ENCODE results near the gene NIM1K.

The NIM1K gene

DNA sequence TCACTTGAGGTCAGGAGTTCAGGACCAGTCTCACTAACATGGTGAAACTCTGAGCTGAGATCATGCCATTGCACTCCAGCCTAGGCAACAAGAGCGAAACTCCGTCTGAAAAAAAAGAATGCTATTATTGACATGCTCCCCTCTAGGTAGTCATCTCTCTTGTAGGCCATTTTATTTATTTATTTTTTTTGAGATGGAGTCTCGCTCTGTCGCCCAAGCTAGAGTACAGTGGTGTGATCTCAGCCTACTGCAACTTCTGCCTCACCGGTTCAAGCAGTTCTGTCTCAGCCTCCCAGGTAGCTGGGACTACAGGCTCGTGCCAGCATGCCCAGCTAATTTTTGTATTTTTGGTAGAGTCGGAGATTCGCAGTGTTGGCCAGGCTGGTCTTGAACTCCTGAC lies 20.6 kb upstream of the NIM1K start:
- H3K27me3 ChIP-seq (ENCODE audit: control insufficient read depth in 3 of 3, insufficient read depth in 3 of 3, low read depth in 1 of 3, low read length in 3 of 3) = no peaks in the 10 kb centered on the region
- H4K91ac ChIP-seq (ENCODE audit: low read depth, low read length, poor library complexity) = no peak overlapping the region
- H4K8ac ChIP-seq (ENCODE audit: low read depth, low read length) = no peak overlapping the region
- no peak overlapping the region for H3K4ac ChIP-seq (ENCODE audit: low read length)
- H3K9me3 ChIP-seq (replicated peaks in 1 of 2; ENCODE audit: control insufficient read depth in 2 of 2, insufficient read depth in 1 of 2, low read depth in 1 of 2, low read length in 2 of 2) = no peaks in the 10 kb centered on the region
- H2BK120ac ChIP-seq (ENCODE audit: low read depth, low read length) = no peak overlapping the region
- no peaks in the 10 kb centered on the region for H3K4me1 ChIP-seq (ENCODE audit: control insufficient read depth in 2 of 2, insufficient read depth in 1 of 2, low read depth in 1 of 2, low read length in 2 of 2)
- no peak overlapping the region for H3K4me3 ChIP-seq (ENCODE audit: low read length in 2 of 2)
- no peak for DNase-seq (ENCODE audit: low spot score)
- peaks cover 10 to 90% of the 10 kb centered on the region in 2 donors for H3K36me3 ChIP-seq (replicated peaks in 1 of 2; ENCODE audit: control insufficient read depth in 2 of 2, insufficient read depth in 2 of 2, low read length in 2 of 2)
- H2AFZ ChIP-seq (ENCODE audit: low read length) = no peak overlapping the region
- H3K18ac ChIP-seq (ENCODE audit: low read length) = no peak overlapping the region
- no peak overlapping the region for H2AK5ac ChIP-seq (ENCODE audit: low read depth, low read length)
- H3K79me1 ChIP-seq (ENCODE audit: low read depth, low read length) = no peaks in the 10 kb centered on the region
- H3K14ac ChIP-seq (ENCODE audit: low read length) = no peak overlapping the region
- H3K27ac ChIP-seq (replicated peaks; ENCODE audit: low read length) = no peak overlapping the region
- H2BK15ac ChIP-seq (ENCODE audit: low read length) = no peak overlapping the region
- H3K4me2 ChIP-seq (ENCODE audit: insufficient read depth, low read length, poor library complexity, severe bottlenecking) = no peak overlapping the region
- no peak overlapping the region for H2BK5ac ChIP-seq (ENCODE audit: low read length)
- no peak overlapping the region for H2BK12ac ChIP-seq (ENCODE audit: low read length)
- no peak overlapping the region for H3K23ac ChIP-seq (ENCODE audit: low read depth, low read length, poor library complexity)
- H3K9ac ChIP-seq (ENCODE audit: low read depth, low read length, poor library complexity) = no peak overlapping the region
- WGBS, 2 donors (ENCODE audit: extremely low coverage in 2 of 2, insufficient read length in 2 of 2, insufficient replicate concordance in 1 of 2) = no CpG with 5 or more reads among the region's 8 CpGs

DNA sequence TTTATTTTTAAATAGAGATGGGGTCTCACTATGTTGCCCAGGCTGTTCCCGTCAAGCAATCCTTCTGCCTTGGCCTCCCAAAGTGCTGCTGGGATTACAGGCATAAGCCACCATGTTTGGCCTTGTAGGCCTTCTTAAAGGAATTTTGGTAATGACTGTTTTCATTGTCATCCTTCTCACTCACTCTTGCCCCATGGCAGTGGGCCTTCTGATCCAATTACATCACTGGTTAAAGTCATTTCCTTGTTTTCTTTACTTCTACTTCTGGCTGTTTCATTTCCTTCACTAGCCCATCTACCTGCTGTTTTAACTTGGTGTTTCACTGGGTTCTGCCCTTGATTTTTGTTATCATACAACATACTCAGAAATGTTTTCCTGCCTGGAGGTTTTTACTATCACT lies 20.1 kb upstream of the NIM1K start:
- no peak overlapping the region for H3K23ac ChIP-seq (ENCODE audit: low read depth, low read length, poor library complexity)
- H2BK5ac ChIP-seq (ENCODE audit: low read length) = no peak overlapping the region
- H2AFZ ChIP-seq (ENCODE audit: low read length) = no peak overlapping the region
- no peak overlapping the region for H2BK15ac ChIP-seq (ENCODE audit: low read length)
- H2BK12ac ChIP-seq (ENCODE audit: low read length) = no peak overlapping the region
- no peak overlapping the region for H2BK120ac ChIP-seq (ENCODE audit: low read depth, low read length)
- H3K27ac ChIP-seq (replicated peaks; ENCODE audit: low read length) = no peak overlapping the region
- H3K4me2 ChIP-seq (ENCODE audit: insufficient read depth, low read length, poor library complexity, severe bottlenecking) = no peak overlapping the region
- no peak overlapping the region for H3K4me3 ChIP-seq (ENCODE audit: low read length in 2 of 2)
- H3K27me3 ChIP-seq (ENCODE audit: control insufficient read depth in 3 of 3, insufficient read depth in 3 of 3, low read depth in 1 of 3, low read length in 3 of 3) = no peaks in the 10 kb centered on the region
- no peaks in the 10 kb centered on the region for H3K4me1 ChIP-seq (ENCODE audit: control insufficient read depth in 2 of 2, insufficient read depth in 1 of 2, low read depth in 1 of 2, low read length in 2 of 2)
- no peaks in the 10 kb centered on the region for H3K9me3 ChIP-seq (replicated peaks in 1 of 2; ENCODE audit: control insufficient read depth in 2 of 2, insufficient read depth in 1 of 2, low read depth in 1 of 2, low read length in 2 of 2)
- H3K18ac ChIP-seq (ENCODE audit: low read length) = no peak overlapping the region
- no peak overlapping the region for H4K91ac ChIP-seq (ENCODE audit: low read depth, low read length, poor library complexity)
- H4K8ac ChIP-seq (ENCODE audit: low read depth, low read length) = no peak overlapping the region
- no peak overlapping the region for H3K14ac ChIP-seq (ENCODE audit: low read length)
- H3K4ac ChIP-seq (ENCODE audit: low read length) = no peak overlapping the region
- H3K36me3 ChIP-seq (replicated peaks in 1 of 2; ENCODE audit: control insufficient read depth in 2 of 2, insufficient read depth in 2 of 2, low read length in 2 of 2) = peaks cover 10 to 92% of the 10 kb centered on the region in 2 donors
- no CpG with 5 or more reads among the region's 1 CpG for WGBS, 2 donors (ENCODE audit: extremely low coverage in 2 of 2, insufficient read length in 2 of 2, insufficient replicate concordance in 1 of 2)
- no peaks in the 10 kb centered on the region for H3K79me1 ChIP-seq (ENCODE audit: low read depth, low read length)
- no peak overlapping the region for H2AK5ac ChIP-seq (ENCODE audit: low read depth, low read length)
- no peak for DNase-seq (ENCODE audit: low spot score)
- H3K9ac ChIP-seq (ENCODE audit: low read depth, low read length, poor library complexity) = no peak overlapping the region

DNA sequence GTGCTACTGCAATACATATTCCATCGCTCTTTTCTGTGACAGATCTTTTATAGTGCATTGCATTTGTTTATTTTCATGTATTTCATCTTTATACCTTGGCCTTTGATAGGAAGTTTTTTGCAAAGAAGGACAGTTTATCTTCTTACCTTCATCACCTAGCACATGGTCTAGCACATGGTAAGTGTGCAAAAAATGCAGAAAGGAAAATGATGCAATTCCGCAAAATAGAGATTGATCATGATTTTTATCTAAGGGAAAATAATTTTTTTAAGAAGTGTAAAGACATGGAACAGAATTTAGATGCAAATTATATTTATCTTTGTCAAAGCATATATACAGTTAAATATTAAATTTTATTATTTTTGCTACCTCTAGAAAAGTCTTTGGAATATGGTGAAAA lies 19.2 kb upstream of the NIM1K start:
- Histone ChIP-seq H3K4me2 (ENCODE audit: insufficient read depth, low read length, poor library complexity, severe bottlenecking) (no peak overlapping the region), H3K23ac (ENCODE audit: low read depth, low read length, poor library complexity) (no peak overlapping the region), H3K14ac (ENCODE audit: low read length) (no peak overlapping the region), H3K4ac (ENCODE audit: low read length) (no peak overlapping the region), H3K79me1 (ENCODE audit: low read depth, low read length) (no peaks in the 10 kb centered on the region), H3K18ac (ENCODE audit: low read length) (no peak overlapping the region), H4K8ac (ENCODE audit: low read depth, low read length) (no peak overlapping the region), H4K91ac (ENCODE audit: low read depth, low read length, poor library complexity) (no peak overlapping the region), H3K9ac (ENCODE audit: low read depth, low read length, poor library complexity) (no peak overlapping the region), H3K36me3 (replicated peaks in 1 of 2; ENCODE audit: control insufficient read depth in 2 of 2, insufficient read depth in 2 of 2, low read length in 2 of 2) (peaks cover 8 to 92% of the 10 kb centered on the region in 2 donors), H2BK12ac (ENCODE audit: low read length) (no peak overlapping the region), H3K4me3 (ENCODE audit: low read length in 2 of 2) (no peak overlapping the region), H3K27ac (replicated peaks; ENCODE audit: low read length) (no peak overlapping the region), H2BK15ac (ENCODE audit: low read length) (no peak overlapping the region), H2BK120ac (ENCODE audit: low read depth, low read length) (no peak overlapping the region), H2BK5ac (ENCODE audit: low read length) (no peak overlapping the region), H2AFZ (ENCODE audit: low read length) (no peak overlapping the region), H2AK5ac (ENCODE audit: low read depth, low read length) (no peak overlapping the region), H3K9me3 (replicated peaks in 1 of 2; ENCODE audit: control insufficient read depth in 2 of 2, insufficient read depth in 1 of 2, low read depth in 1 of 2, low read length in 2 of 2) (no peaks in the 10 kb centered on the region), H3K4me1 (ENCODE audit: control insufficient read depth in 2 of 2, insufficient read depth in 1 of 2, low read depth in 1 of 2, low read length in 2 of 2) (no peaks in the 10 kb centered on the region), H3K27me3 (ENCODE audit: control insufficient read depth in 3 of 3, insufficient read depth in 3 of 3, low read depth in 1 of 3, low read length in 3 of 3) (no peaks in the 10 kb centered on the region)
- no CpG with 5 or more reads among the region's 2 CpGs for WGBS, 2 donors (ENCODE audit: extremely low coverage in 2 of 2, insufficient read length in 2 of 2, insufficient replicate concordance in 1 of 2)
- DNase-seq (ENCODE audit: low spot score) = no peak

DNA sequence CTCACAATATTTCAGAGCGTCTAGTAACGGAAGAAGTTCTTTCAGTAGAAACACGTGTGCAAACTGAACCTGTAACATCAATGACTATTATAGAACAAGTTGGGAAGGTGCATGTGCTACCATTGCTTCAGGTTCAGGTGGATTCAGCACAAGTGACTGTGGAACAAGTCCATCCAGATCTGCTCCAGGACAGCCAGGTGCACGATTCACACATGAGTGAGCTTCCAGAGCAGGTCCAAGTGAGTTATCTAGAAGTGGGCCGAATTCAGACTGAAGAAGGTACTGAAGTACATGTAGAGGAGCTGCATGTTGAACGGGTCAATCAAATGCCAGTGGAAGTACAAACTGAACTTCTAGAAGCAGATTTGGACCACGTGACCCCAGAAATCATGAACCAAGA lies 17.4 kb upstream of the NIM1K start:
- H2BK12ac ChIP-seq (ENCODE audit: low read length) = no peak overlapping the region
- no peak overlapping the region for H2BK120ac ChIP-seq (ENCODE audit: low read depth, low read length)
- no peak overlapping the region for H3K9ac ChIP-seq (ENCODE audit: low read depth, low read length, poor library complexity)
- no peak overlapping the region for H2BK15ac ChIP-seq (ENCODE audit: low read length)
- no peak overlapping the region for H3K18ac ChIP-seq (ENCODE audit: low read length)
- H3K27ac ChIP-seq (replicated peaks; ENCODE audit: low read length) = no peak overlapping the region
- H2AFZ ChIP-seq (ENCODE audit: low read length) = no peak overlapping the region
- no peak overlapping the region for H4K8ac ChIP-seq (ENCODE audit: low read depth, low read length)
- no peaks in the 10 kb centered on the region for H3K79me1 ChIP-seq (ENCODE audit: low read depth, low read length)
- no peak overlapping the region for H2AK5ac ChIP-seq (ENCODE audit: low read depth, low read length)
- no peak overlapping the region for H3K4me3 ChIP-seq (ENCODE audit: low read length in 2 of 2)
- H3K36me3 ChIP-seq (replicated peaks in 1 of 2; ENCODE audit: control insufficient read depth in 2 of 2, insufficient read depth in 2 of 2, low read length in 2 of 2) = peaks cover 8 to 76% of the 10 kb centered on the region in 2 donors
- no peaks in the 10 kb centered on the region for H3K4me1 ChIP-seq (ENCODE audit: control insufficient read depth in 2 of 2, insufficient read depth in 1 of 2, low read depth in 1 of 2, low read length in 2 of 2)
- H4K91ac ChIP-seq (ENCODE audit: low read depth, low read length, poor library complexity) = no peak overlapping the region
- H3K4me2 ChIP-seq (ENCODE audit: insufficient read depth, low read length, poor library complexity, severe bottlenecking) = no peak overlapping the region
- WGBS, 2 donors (ENCODE audit: extremely low coverage in 2 of 2, insufficient read length in 2 of 2, insufficient replicate concordance in 1 of 2) = no CpG with 5 or more reads among the region's 7 CpGs
- H3K27me3 ChIP-seq (ENCODE audit: control insufficient read depth in 3 of 3, insufficient read depth in 3 of 3, low read depth in 1 of 3, low read length in 3 of 3) = no peaks in the 10 kb centered on the region
- no peak for DNase-seq (ENCODE audit: low spot score)
- H3K23ac ChIP-seq (ENCODE audit: low read depth, low read length, poor library complexity) = no peak overlapping the region
- H3K14ac ChIP-seq (ENCODE audit: low read length) = no peak overlapping the region
- no peak overlapping the region for H2BK5ac ChIP-seq (ENCODE audit: low read length)
- no peak overlapping the region for H3K4ac ChIP-seq (ENCODE audit: low read length)
- H3K9me3 ChIP-seq (replicated peaks in 1 of 2; ENCODE audit: control insufficient read depth in 2 of 2, insufficient read depth in 1 of 2, low read depth in 1 of 2, low read length in 2 of 2) = no peaks in the 10 kb centered on the region
